ENCODE data around the gene HMGN2. TPM values are rescaled to one million over a fixed set of nuclear protein-coding genes. Genes with fewer than 3 reads are reported as not detected.

The HMGN2 gene
- total and polyA plus RNA-seq, 2 of the 13 experiments (the other 11 are each of a cell fraction or from before 2014, with no cell fraction given), result 63.4 to 343 TPM

- TF ChIP-seq ZBTB26 (CRISPR knock-in tag; IDR thresholded peaks at IDR 0.05; ENCODE audit: borderline replicate concordance), result no peak
- no peak for TF ChIP-seq PRDM15 (CRISPR knock-in tag; IDR thresholded peaks at IDR 0.05)
- TF ChIP-seq ZNF343 (CRISPR knock-in tag; IDR thresholded peaks at IDR 0.05), result no peak
- TF ChIP-seq ZGPAT (CRISPR knock-in tag; IDR thresholded peaks at IDR 0.05), result peak; percentile 68; the same call in 1 of the 2 replicates
- no peak for TF ChIP-seq PRPF4 (IDR thresholded peaks at IDR 0.05; ENCODE audit: low read depth, low read length, poor library complexity, severe bottlenecking)
- no peak for TF ChIP-seq NR0B2 (CRISPR knock-in tag; IDR thresholded peaks at IDR 0.05)
- no peak for TF ChIP-seq ZZZ3 (CRISPR knock-in tag; IDR thresholded peaks at IDR 0.05; ENCODE audit: borderline replicate concordance)
- TF ChIP-seq ZNF816 (CRISPR knock-in tag; IDR thresholded peaks at IDR 0.05; ENCODE audit: borderline replicate concordance), result no peak
- TF ChIP-seq ZNF883 (CRISPR knock-in tag; IDR thresholded peaks at IDR 0.05; ENCODE audit: not compliant biosample characterization), result peak; percentile 42
- peak; percentile 45; the same call in 1 of the 2 replicates for TF ChIP-seq ELF3 (CRISPR knock-in tag; IDR thresholded peaks at IDR 0.05)
- TF ChIP-seq ZBTB7B (CRISPR knock-in tag; IDR thresholded peaks at IDR 0.05), result 0 out of 2 replicates have a peak, but pooled peaks have one; percentile 26
- TF ChIP-seq AHR (CRISPR knock-in tag; IDR thresholded peaks at IDR 0.05), result no peak
- TF ChIP-seq KDM5A (IDR thresholded peaks at IDR 0.05; ENCODE audit: borderline replicate concordance, low read length), result peak; percentile 62; the same call in 1 of the 2 replicates
- no peak for TF ChIP-seq HMG20B (CRISPR knock-in tag; conservative IDR thresholded peaks at IDR 0.05)
- no peak; the same call in 1 of the 2 replicates for TF ChIP-seq ZNF543 (CRISPR knock-in tag; IDR thresholded peaks at IDR 0.05)
- no peak for TF ChIP-seq WIZ (CRISPR knock-in tag; IDR thresholded peaks at IDR 0.05)
- peak; percentile 25; the same call in 1 of the 2 replicates for TF ChIP-seq POLR2G (IDR thresholded peaks at IDR 0.05; ENCODE audit: low read depth, low read length)
- TF ChIP-seq SKIL (CRISPR knock-in tag; IDR thresholded peaks at IDR 0.05; ENCODE audit: borderline replicate concordance), result no peak; the same call in 1 of the 2 replicates
- peak; percentile 34 for TF ChIP-seq RAD21 (CRISPR knock-in tag; IDR thresholded peaks at IDR 0.05)
These were observed 933 bp downstream of the HMGN2 start (continued) for GRCh38 chr1:26472901-26473845.

Data from HepG2 (cell line).